HL-60 (cell line): ENCODE data around the gene CDC42BPA.

Experiments used
- CTCF ChIP-seq: IDR thresholded peaks from one replicate; pipeline ENCODE4 v1.5.1; 2011; ENCODE audit warnings: low read length, control low read depth, inconsistent platforms; ENCODE audit not compliant: insufficient read depth
- POLR2AphosphoS5 ChIP-seq: IDR thresholded peaks from 2 replicates; pipeline ENCODE4 v1.6.1; 2012; ENCODE audit warnings: low read depth
- REST ChIP-seq: IDR thresholded peaks from 2 replicates; pipeline ENCODE4 v1.6.1; 2012; ENCODE audit warnings: low read depth; ENCODE audit not compliant: insufficient replicate concordance

GRCh38 chr1:227127891-227128290, 190.4 kb downstream of the CDC42BPA start:
- TF ChIP-seq CTCF: no peak
- TF ChIP-seq REST: no peak
- no peak for TF ChIP-seq POLR2AphosphoS5
